OCI-LY7 (cell line): ENCODE measurements around the gene PRKG1. TPM values are rescaled to one million over a fixed set of nuclear protein-coding genes. Genes with fewer than 3 reads are reported as not detected.

Source experiments
- BruUV-seq: library from RNA; stranded (reverse); fragments of 400-500 nt; replicated peaks from 2 replicates; lab custom pipeline; 2021; lab: Mats Ljungman, UMichigan
- CTCF ChIA-PET: fragments of 300-600 bp; sonication (Branson Sonifier 250); formaldehyde crosslinking; loops from one replicate; lab custom pipeline; 2022; ENCODE audit warnings: antibody characterized with exemption; ENCODE audit not compliant: unreplicated experiment; lab: Charles Lee
- POLR2A ChIA-PET: fragments of 300-600 bp; sonication (Branson Sonifier 250); formaldehyde crosslinking; loops from one replicate; lab custom pipeline; 2022; ENCODE audit warnings: antibody characterized with exemption; lab: Charles Lee
- DNase-seq: peaks from one replicate; pipeline ENCODE4 v3.0.0-alpha.2; 2015; ENCODE audit warnings: low spot score
- H2AFZ ChIP-seq: fragments of 200-600 bp; sonication (generic), shearing (Covaris generic); 2 replicates; pipeline ENCODE4 v1.6.1; 2014; ENCODE audit warnings: mild to moderate bottlenecking, antibody characterized with exemption, low read length, moderate library complexity
- H3K27ac ChIP-seq: fragments of 200-600 bp; sonication (generic); 2 replicates; pipeline ENCODE4 v1.5.1; 2014; ENCODE audit warnings: mixed run types, low read depth, mild to moderate bottlenecking, moderate library complexity, low read length, inconsistent platforms; ENCODE audit not compliant: poor library complexity, severe bottlenecking
- H3K36me3 ChIP-seq: fragments of 200-600 bp; sonication (generic); 2 replicates; pipeline ENCODE4 v1.6.1; 2014; ENCODE audit warnings: mild to moderate bottlenecking, antibody characterized with exemption, low read length, moderate library complexity, mixed read lengths; ENCODE audit not compliant: insufficient read depth
- H3K4me1 ChIP-seq: fragments of 200-600 bp; sonication (generic); 2 replicates; pipeline ENCODE4 v1.5.1; 2014; ENCODE audit warnings: mild to moderate bottlenecking, low read length; ENCODE audit not compliant: insufficient read depth, poor library complexity, severe bottlenecking
- H3K4me2 ChIP-seq: fragments of 200-600 bp; sonication (generic); 2 replicates; pipeline ENCODE4 v1.6.1; 2014; ENCODE audit warnings: mild to moderate bottlenecking, low read length
- H3K4me3 ChIP-seq: fragments of 200-600 bp; sonication (generic); 2 replicates; pipeline ENCODE4 v1.5.1; 2014; ENCODE audit warnings: mild to moderate bottlenecking, low read depth, low read length; ENCODE audit not compliant: poor library complexity, severe bottlenecking
- H3K79me2 ChIP-seq: fragments of 200-600 bp; sonication (generic); 2 replicates; pipeline ENCODE4 v1.6.1; 2016; ENCODE audit warnings: low read depth, mild to moderate bottlenecking, low read length, moderate library complexity, mixed read lengths; ENCODE audit not compliant: insufficient read depth
- H3K9me2 ChIP-seq: fragments of 200-600 bp; sonication (generic); 2 replicates; pipeline ENCODE4 v1.6.1; 2016; ENCODE audit warnings: mild to moderate bottlenecking, low read length, mixed read lengths; ENCODE audit not compliant: insufficient read depth
- H3K9me3 ChIP-seq: fragments of 200-600 bp; sonication (generic); 2 replicates; pipeline ENCODE4 v1.6.1; 2014; ENCODE audit warnings: mild to moderate bottlenecking, mixed run types, low read length, mixed read lengths
- H4K20me1 ChIP-seq: fragments of 200-600 bp; sonication (generic); 2 replicates; pipeline ENCODE4 v1.6.1; 2014; ENCODE audit warnings: mild to moderate bottlenecking, antibody characterized with exemption, low read length, moderate library complexity, mixed read lengths; ENCODE audit not compliant: insufficient read depth
- EZH2phosphoT487 ChIP-seq: fragments of 200-600 bp; sonication (generic); IDR thresholded peaks from 2 replicates; pipeline ENCODE4 v1.6.1; 2018; ENCODE audit warnings: low read depth, borderline replicate concordance, mild to moderate bottlenecking, mixed run types, antibody characterized with exemption, low read length, moderate library complexity, mixed read lengths
- intact Hi-C: fragments of 100-400 bp; cut with micrococcal nuclease; formaldehyde crosslinking; loops from one replicate; pipeline ENCODE4 v1.10.0; 2022; ENCODE audit not compliant: unreplicated experiment
- total RNA-seq, 2 experiments: library from RNA; depleted of rRNA in 1 of 2; stranded (reverse); fragments of >200 nt in 1 of 2; shearing (Covaris generic) in 1 of 2; gene quantifications; 2 replicates each; pipeline ENCODE4 v1.2.3, GENCODE V29; 2014 to 2022
- TF ChIP-seq, protein P1 (sequence below): fragments of 200-600 bp; sonication (generic); conservative IDR thresholded peaks from 2 replicates; pipeline ENCODE4 v1.5.1; 2014; ENCODE audit warnings: mild to moderate bottlenecking, antibody characterized with exemption, low read length, moderate library complexity, mixed read lengths

The PRKG1 gene
- total RNA-seq, 2 experiments from 2014 or later: not detected

DNA sequence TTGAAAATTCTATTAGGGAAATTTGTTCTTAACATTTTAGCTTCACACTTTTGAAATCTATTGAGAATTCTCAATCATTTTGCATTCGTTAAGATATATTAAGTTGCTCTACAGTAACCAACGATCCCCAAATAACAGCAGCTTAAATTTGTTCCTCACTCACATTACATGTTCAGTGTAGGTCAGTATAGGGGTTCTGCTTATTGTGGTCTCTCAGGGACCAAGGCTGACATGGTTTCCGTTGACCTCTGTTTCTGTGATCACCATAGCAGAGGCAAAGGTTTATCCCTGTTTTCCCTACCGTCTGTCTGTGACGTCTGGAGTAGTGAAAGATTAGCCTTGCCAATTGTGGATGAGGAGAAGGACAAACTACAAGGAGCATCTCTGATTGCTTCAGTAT is 860.1 kb downstream of the PRKG1 start:
- Histone ChIP-seq H3K9me3 (no peaks in the 10 kb centered on the region), H3K36me3 (no peaks in the 10 kb centered on the region), H3K9me2 (no peaks in the 10 kb centered on the region), H3K4me3 (no peak overlapping the region), H3K4me2 (no peak overlapping the region), H3K27ac (no peak overlapping the region), H4K20me1 (no peaks in the 10 kb centered on the region), H3K79me2 (no peaks in the 10 kb centered on the region), H3K4me1 (no peaks in the 10 kb centered on the region), H2AFZ (no peak overlapping the region)
- DNase-seq: no peak
- intact Hi-C loops: no loop called here
- ChIA-PET POLR2A (no interaction called here), CTCF (no interaction called here)
- BruUV-seq: no TSS peak
- TF ChIP-seq EZH2phosphoT487: no peak
- TF ChIP-seq, protein P1, sequence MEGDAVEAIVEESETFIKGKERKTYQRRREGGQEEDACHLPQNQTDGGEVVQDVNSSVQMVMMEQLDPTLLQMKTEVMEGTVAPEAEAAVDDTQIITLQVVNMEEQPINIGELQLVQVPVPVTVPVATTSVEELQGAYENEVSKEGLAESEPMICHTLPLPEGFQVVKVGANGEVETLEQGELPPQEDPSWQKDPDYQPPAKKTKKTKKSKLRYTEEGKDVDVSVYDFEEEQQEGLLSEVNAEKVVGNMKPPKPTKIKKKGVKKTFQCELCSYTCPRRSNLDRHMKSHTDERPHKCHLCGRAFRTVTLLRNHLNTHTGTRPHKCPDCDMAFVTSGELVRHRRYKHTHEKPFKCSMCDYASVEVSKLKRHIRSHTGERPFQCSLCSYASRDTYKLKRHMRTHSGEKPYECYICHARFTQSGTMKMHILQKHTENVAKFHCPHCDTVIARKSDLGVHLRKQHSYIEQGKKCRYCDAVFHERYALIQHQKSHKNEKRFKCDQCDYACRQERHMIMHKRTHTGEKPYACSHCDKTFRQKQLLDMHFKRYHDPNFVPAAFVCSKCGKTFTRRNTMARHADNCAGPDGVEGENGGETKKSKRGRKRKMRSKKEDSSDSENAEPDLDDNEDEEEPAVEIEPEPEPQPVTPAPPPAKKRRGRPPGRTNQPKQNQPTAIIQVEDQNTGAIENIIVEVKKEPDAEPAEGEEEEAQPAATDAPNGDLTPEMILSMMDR: no peak

DNA sequence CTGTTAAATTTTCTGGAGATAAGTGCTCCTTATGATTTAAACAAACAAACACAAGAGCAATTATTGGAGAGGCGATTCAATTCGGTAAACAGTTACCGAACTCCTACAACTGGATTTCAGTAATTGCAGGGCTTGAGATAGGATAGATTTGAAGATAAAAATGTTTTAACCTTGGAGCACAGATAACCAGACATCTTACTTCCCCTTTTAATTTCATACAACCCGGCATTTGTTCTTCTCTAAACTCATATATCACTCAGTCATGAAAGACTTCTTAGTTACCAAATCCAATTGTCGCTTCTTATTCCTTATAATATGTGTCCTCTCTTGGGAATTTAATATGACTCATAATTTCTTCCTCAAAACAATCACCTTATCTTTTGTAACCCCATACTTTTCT is 861.1 kb downstream of the PRKG1 start:
- intact Hi-C loops: no loop called here
- no peaks in the 10 kb centered on the region for H3K9me3 ChIP-seq
- ChIA-PET CTCF (no interaction called here), POLR2A (no interaction called here)
- no peak overlapping the region for H2AFZ ChIP-seq
- H3K36me3 ChIP-seq: no peaks in the 10 kb centered on the region
- no peak overlapping the region for H3K4me3 ChIP-seq
- no peaks in the 10 kb centered on the region for H3K9me2 ChIP-seq
- no peaks in the 10 kb centered on the region for H3K79me2 ChIP-seq
- no TSS peak for BruUV-seq
- TF ChIP-seq EZH2phosphoT487: no peak
- TF ChIP-seq, protein P1: no peak
- H3K4me1 ChIP-seq: no peaks in the 10 kb centered on the region
- DNase-seq: no peak
- no peak overlapping the region for H3K27ac ChIP-seq
- H4K20me1 ChIP-seq: no peaks in the 10 kb centered on the region
- H3K4me2 ChIP-seq: no peak overlapping the region

DNA sequence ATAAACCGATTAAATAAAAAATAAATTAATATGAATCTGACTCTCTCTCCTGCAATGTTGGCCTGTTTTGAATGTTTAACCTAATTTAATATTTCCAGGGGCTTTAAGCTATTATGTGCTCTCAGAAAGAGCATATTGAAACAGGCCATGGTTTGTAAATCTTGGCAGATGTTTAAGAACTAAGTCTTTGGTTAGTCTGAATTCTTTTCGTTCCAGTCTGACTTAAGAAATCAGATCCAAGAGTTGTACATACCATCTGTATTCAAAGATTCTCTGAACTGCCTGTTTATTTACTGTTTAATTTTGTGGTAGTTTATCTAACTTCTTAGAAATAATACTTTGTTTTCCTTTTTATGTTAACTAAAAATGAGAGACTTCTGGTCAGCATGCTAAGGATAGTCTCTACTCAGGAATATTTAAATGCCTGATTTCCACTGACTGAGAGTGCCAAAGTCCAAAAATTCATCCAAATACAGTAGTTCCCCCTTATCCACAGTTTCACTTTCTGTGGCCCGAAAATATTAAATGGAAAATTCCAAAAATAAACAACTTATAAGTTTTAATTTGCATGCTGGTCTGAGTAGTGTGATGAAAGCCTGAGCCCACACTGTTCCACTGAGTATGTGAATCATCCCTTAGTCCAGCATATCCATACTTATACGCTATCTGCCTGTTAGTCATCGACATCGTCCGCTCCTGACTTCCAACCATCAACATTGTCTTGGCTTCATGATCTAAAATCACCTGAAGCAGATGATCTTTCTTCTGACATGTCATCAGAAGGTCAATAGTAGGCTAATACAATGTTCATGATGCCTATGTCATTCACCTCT is 863.2 kb downstream of the PRKG1 start:
- ChIA-PET POLR2A (no interaction called here), CTCF (no interaction called here)

More for the DNA sequence above, 863.2 kb downstream of the PRKG1 start:
- Histone ChIP-seq H3K9me2 (no peaks in the 10 kb centered on the region), H3K4me1 (no peaks in the 10 kb centered on the region), H3K79me2 (no peaks in the 10 kb centered on the region), H3K4me2 (no peak overlapping the region), H3K36me3 (no peaks in the 10 kb centered on the region), H3K4me3 (no peak overlapping the region), H2AFZ (no peak overlapping the region), H3K27ac (no peak overlapping the region), H4K20me1 (no peaks in the 10 kb centered on the region), H3K9me3 (no peaks in the 10 kb centered on the region)
- TF ChIP-seq, protein P1: no peak
- TF ChIP-seq EZH2phosphoT487: no peak
- DNase-seq: no peak
- intact Hi-C loops: no loop called here
- no TSS peak for BruUV-seq
